GM12872 (cell line): ENCODE results near the gene TRIM69.

Experiments
- TF ChIP-seq, protein P1 (sequence below): IDR thresholded peaks from 3 replicates; pipeline ENCODE4 v1.5.1; 2011; ENCODE audit warnings: low read depth, mild to moderate bottlenecking, low read length, moderate library complexity; ENCODE audit not compliant: insufficient read depth

Gene TRIM69

DNA sequence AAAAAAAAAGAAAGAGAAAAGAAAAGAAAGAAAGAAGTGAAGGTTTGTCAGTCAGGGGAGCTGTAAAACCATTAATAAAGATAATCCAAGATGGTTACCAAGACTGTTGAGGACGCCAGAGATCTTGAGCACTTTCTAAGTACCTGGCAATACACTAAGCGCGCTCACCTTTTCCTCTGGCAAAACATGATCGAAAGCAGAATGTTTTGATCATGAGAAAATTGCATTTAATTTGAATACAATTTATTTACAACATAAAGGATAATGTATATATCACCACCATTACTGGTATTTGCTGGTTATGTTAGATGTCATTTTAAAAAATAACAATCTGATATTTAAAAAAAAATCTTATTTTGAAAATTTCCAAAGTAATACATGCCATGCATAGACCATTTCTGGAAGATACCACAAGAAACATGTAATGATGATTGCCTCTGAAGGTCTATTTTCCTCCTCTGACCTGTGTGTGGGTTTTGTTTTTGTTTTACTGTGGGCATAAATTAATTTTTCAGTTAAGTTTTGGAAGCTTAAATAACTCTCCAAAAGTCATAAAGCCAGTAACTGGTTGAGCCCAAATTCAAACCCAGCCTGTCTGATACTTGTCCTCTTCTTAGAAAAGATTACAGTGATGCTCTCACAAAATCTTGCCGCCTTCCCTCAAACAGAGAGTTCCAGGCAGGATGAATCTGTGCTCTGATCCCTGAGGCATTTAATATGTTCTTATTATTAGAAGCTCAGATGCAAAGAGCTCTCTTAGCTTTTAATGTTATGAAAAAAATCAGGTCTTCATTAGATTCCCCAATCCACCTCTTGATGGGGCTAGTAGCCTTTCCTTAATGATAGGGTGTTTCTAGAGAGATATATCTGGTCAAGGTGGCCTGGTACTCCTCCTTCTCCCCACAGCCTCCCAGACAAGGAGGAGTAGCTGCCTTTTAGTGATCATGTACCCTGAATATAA lies 23.0 kb upstream of the TRIM69 start:
- TF ChIP-seq, protein P1, sequence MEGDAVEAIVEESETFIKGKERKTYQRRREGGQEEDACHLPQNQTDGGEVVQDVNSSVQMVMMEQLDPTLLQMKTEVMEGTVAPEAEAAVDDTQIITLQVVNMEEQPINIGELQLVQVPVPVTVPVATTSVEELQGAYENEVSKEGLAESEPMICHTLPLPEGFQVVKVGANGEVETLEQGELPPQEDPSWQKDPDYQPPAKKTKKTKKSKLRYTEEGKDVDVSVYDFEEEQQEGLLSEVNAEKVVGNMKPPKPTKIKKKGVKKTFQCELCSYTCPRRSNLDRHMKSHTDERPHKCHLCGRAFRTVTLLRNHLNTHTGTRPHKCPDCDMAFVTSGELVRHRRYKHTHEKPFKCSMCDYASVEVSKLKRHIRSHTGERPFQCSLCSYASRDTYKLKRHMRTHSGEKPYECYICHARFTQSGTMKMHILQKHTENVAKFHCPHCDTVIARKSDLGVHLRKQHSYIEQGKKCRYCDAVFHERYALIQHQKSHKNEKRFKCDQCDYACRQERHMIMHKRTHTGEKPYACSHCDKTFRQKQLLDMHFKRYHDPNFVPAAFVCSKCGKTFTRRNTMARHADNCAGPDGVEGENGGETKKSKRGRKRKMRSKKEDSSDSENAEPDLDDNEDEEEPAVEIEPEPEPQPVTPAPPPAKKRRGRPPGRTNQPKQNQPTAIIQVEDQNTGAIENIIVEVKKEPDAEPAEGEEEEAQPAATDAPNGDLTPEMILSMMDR = peak; percentile 24; the same call in 1 of the 3 replicates

- TF ChIP-seq, protein P1 = no peak
These were observed 21.1 kb upstream of the TRIM69 start for GRCh38 chr15:44715142-44715796.

DNA sequence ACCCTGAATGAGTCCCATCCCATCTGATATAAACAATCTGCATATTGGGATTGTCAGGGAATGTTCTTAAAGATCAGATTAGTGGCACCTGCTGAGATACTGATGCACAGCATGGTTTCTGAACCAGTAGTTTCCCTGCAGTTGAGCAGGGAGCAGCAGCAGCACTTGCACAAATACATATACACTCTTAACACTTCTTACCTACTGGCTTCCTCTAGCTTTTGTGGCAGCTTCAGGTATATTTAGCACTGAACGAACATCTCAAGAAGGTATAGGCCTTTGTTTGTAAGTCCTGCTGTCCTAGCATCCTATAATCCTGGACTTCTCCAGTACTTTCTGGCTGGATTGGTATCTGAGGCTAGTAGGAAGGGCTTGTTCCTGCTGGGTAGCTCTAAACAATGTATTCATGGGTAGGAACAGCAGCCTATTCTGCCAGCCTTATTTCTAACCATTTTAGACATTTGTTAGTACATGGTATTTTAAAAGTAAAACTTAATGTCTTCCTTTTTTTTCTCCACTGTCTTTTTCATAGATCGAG lies 20.5 kb upstream of the TRIM69 start:
- TF ChIP-seq, protein P1 = no peak

DNA sequence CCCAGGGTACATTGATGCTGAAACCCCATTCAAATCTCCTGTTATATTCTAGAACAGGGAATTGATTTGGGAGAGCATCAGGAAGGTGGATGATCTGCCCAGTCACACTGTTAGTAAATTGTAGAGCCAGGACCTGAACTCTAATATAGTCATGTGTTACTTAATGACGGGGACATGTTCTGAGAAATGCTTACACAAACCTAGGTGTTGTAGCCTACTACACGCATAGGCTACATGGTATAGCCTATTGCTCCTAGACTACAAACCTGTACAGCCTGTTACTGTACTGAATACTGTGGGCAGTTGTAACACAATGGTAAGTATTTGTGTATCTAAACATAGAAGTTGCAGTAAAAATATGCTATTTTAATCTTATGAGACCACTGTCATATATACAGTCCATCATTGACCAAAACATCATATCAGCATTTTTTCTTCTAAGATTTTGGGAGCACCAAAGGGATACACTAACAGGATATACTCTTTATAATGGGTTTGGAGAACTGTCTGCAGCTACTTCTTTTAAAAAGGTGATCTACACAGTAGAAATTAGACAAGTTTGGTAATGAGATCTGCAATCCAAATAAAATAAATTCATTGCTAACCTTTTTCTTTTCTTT lies 19.2 kb upstream of the TRIM69 start:
- TF ChIP-seq, protein P1 = no peak

- TF ChIP-seq, protein P1 = no peak
These were observed 18.0 kb upstream of the TRIM69 start for GRCh38 chr15:44718180-44718926.

DNA sequence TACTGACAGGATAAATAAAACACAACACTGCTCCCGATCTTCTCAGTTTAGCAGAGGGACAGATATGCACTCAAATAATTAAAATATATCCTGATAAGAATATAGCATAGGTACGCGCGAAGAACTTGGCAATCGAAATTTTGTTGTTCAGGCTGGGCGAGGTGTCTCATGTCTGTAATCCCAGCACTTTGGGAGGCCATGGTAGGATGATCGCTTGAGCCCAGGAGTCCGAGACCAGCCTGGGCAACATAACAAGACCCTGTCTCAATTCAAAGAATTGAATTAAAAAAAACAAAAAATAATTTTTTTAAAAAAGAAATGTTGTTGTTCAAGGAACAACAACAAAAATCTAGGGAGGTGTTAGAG lies 17.4 kb upstream of the TRIM69 start:
- TF ChIP-seq, protein P1 = no peak
